ENCODE data around the gene MIA3. TPM values are rescaled to one million over a fixed set of nuclear protein-coding genes. Genes with fewer than 3 reads are reported as not detected.
A peak's percentile ranks its signal among the peaks of the same experiment; 100 is the strongest.

MIA3 gene
- total and polyA plus RNA-seq, 9 of the 15 experiments (the other 6 are each of a cell fraction or from before 2014, with no cell fraction given), result 21.6 to 89.4 (median 40.8) TPM

- TF ChIP-seq ZNF41 (CRISPR knock-in tag; conservative IDR thresholded peaks at IDR 0.05) (0 out of 2 replicates have a peak, but pooled peaks have one; percentile 31), CXXC5 (CRISPR knock-in tag; IDR thresholded peaks at IDR 0.05) (peak; percentile 86), RBFOX2 (IDR thresholded peaks at IDR 0.05; ENCODE audit: low read depth, low read length) (peak; percentile 78), NR2C1 (IDR thresholded peaks at IDR 0.05) (peak; percentile 99), NR2C1 (tag; IDR thresholded peaks at IDR 0.05) (peak; percentile 99), SOX6 (IDR thresholded peaks at IDR 0.05) (peak; percentile 31; the same call in 1 of the 2 replicates), GABPA (tag; conservative IDR thresholded peaks at IDR 0.05; ENCODE audit: low read depth) (peak; percentile 98), RBM34 (IDR thresholded peaks at IDR 0.05; ENCODE audit: borderline replicate concordance, insufficient read depth, low read length) (no peak), ZFP30 (CRISPR knock-in tag; IDR thresholded peaks at IDR 0.05; ENCODE audit: borderline replicate concordance) (no peak), CTBP1 (IDR thresholded peaks at IDR 0.05; ENCODE audit: borderline replicate concordance) (no peak; the same call in 1 of the 2 replicates), C11orf30 (IDR thresholded peaks at IDR 0.05; ENCODE audit: low read depth) (peak; percentile 84), E2F8 (IDR thresholded peaks at IDR 0.05; ENCODE audit: low read depth, partially characterized antibody) (peak; percentile 89), TOE1 (IDR thresholded peaks at IDR 0.05; ENCODE audit: borderline replicate concordance) (peak; percentile 65; the same call in 1 of the 2 replicates), TOE1 (CRISPR knock-in tag; IDR thresholded peaks at IDR 0.05; ENCODE audit: borderline replicate concordance, low read depth) (no peak), ELF1 (tag; IDR thresholded peaks at IDR 0.05) (peak; percentile 97), POLR2B (IDR thresholded peaks at IDR 0.05; ENCODE audit: low read depth, partially characterized antibody) (peak; percentile 86), SMAD3 (CRISPR knock-in tag; conservative IDR thresholded peaks at IDR 0.05) (peak; percentile 29; the same call in 1 of the 2 replicates), BHLHE40 (IDR thresholded peaks at IDR 0.05; ENCODE audit: low read length) (peak; percentile 88), ARID2 (IDR thresholded peaks at IDR 0.05) (no peak), CREB3 (tag; conservative IDR thresholded peaks at IDR 0.05; ENCODE audit: low read depth) (peak; percentile 77; the same call in 1 of the 2 replicates), ATF6 (CRISPR knock-in tag; IDR thresholded peaks at IDR 0.05) (peak; percentile 68; the same call in 1 of the 2 replicates), ARID1B (IDR thresholded peaks at IDR 0.05) (peak; percentile 48), FOXK2 (conservative IDR thresholded peaks at IDR 0.05 in 1 of 2, IDR thresholded peaks at IDR 0.05 in 1 of 2; ENCODE audit: low read depth in 2 of 2) (peak; percentile 86 to 87)
Observed at GRCh38 chr1:222589462-222590302, 28.2 kb upstream of the MIA3 start, which contains the start of gene TAF1A (continued).
